Upper lobe of left lung (tissue), 4 donors: ENCODE results near the gene ACTR3.

Experiments
- POLR2A ChIP-seq, 4 donors: fragments of 450-650 bp; IDR thresholded peaks; one replicate each; pipeline ENCODE4 v1.5.1; 2016 to 2017; ENCODE audit warnings: antibody characterized with exemption in 4 of 4, mild to moderate bottlenecking in 2 of 4
- POLR2AphosphoS5 ChIP-seq, 2 donors: sonication (generic); formaldehyde crosslinking; IDR thresholded peaks; one replicate each; pipeline ENCODE4 v1.5.1; 2017; ENCODE audit warnings: antibody characterized with exemption in 2 of 2

GRCh38 chr2:113858764-113859163 is 31.1 kb upstream of the ACTR3 start:
- no peak for TF ChIP-seq POLR2A (IDR thresholded peaks at IDR 0.05)
- no peak for TF ChIP-seq POLR2AphosphoS5 (IDR thresholded peaks at IDR 0.05)
